Measurements from ENCODE around the gene KTN1.

KTN1 gene

DNA sequence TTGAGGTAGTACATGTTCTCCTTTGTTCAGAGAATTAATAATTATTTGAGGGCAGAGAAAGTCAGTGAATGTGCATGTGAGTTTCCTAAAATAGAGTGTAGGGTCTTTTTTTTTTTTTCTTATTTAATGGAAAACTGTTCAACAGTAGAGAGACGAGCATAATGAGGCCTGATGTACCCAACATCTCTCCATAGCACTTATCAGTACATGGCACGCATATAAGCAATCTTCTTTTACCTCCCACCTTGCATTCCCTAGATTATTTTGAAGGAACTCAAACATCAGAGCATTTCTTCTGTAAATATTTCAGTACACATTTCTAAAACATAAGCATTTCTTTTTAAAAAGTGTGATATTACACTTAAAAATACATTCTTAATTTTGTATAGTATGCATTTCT, 87.8 kb downstream of the KTN1 start:
- DNase-seq (ENCODE audit: low read depth), result no peak

DNA sequence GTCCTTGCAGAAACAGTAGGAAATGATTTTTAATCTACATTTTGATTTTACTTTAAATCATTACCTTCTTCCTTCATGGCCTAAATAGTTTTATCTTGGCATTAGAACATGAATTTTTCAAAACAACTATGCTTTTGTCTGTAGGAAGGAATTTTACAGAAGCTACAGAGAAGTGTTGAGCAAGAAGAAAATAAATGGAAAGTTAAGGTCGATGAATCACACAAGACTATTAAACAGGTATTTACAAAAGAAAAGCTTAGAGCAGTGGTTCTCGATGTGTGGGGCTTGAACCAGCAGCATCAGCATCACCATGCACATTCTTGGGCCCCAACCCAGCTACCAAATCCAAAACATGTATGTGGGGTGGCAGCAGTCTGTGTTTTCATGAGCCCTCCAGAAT, 91.6 kb downstream of the KTN1 start:
- DNase-seq (ENCODE audit: low read depth), result no peak

DNA sequence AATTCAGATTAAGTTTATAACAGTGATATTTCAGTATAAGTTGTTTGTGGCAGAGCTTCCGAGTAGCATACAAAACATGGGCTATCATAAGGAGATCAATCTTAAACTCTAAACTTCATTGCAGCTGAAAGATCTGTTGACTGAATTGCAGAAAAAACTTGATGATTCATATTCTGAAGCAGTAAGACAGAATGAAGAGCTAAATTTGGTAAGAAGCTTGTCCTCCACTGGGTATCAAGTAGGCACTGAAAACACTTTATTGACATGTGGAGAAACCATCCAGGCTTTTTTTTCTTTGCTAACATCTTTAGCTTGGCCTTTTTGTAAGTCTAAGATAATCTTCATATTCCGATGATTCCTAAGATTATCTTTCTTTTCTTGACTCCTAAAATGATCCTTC, 93.0 kb downstream of the KTN1 start:
- DNase-seq (ENCODE audit: low read depth), result no peak

DNA sequence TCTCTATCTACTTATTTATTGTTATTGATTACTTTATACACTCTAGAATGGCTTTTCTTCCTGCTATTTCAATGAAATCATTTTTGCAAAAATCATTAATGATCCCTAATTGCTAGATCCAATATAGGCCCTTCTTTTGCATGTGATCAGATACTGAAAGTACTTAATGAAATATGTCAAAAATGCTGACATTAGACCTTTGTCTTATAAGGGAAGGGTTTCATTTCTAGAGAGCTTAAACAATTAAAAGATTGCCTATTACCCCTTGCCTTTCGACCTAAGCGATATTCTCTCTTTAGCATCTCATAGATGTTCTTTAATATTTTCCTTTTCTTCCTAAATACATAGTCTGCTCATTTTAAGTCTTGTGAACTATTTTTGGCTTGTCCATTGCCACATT, 101.1 kb downstream of the KTN1 start:
- DNase-seq (ENCODE audit: low read depth), result no peak

DNA sequence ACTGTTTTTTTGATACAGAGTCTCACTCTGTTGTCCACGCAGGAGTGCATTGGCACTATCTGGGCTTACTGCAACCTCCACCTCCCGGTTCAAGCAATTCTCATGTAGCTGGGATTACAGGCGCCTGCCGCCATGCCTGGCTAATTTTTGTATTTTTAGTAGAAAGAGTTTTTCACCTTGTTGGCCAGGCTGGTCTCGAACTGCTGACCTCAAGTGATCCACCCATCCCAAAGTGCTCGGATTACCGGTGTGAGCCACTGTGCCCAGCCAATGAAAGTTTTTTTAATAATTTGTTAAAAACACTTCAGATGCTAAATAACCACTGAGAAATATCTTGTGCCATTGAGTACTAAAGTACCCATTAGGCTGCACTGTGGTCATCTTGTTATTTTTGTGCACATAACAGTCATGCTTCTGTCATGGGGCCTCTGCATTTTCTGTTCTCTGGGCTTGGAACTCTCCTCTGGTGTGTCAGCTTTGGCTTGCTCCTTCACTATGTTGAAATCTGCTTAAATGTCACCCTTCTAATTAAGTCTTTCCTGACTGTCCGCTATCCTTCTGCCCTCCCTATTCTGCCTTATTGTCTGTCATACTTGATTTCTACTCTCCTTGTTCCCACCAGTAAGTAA, 105.1 kb downstream of the KTN1 start:
- peak; percentile 30 for DNase-seq (ENCODE audit: low read depth)

DNA sequence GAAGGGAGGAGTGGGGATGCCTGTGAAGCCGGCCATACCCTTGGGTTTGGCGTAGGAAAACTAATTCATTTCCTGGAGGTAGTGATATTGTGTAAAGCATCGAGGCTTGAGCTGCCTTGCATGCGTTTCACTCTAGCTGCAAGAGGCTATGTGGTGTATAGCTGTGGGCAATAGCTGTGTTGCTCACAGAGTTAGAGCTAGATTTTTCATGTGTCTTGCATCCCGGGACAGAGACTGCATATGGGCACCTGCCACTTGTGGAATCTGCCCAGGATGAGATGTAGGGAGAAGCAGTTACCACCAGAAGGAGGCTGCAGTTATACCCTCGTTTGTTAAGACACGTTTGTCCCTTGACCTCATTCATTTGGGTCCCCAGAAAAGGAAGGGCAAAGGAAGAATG, 106.7 kb downstream of the KTN1 start:
- no peak for DNase-seq (ENCODE audit: low read depth)

DNA sequence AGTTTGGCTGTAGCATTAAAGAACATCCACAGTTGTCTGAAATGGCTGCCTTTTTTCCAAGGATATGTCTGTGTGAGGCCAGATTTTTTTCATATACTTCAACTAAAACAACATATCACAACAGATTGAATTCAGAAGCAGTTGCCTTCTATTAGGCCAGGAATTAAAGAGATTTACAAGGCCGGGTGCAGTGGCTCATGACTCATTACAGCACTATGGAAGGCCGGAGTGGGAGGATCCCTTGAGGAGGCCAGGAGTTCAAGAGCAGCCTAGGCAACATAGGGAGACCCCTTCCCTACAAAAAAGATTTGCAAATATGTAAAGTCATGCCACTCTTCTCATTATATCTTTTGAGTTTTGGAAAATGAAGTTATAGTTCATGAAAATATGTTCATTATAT, 108.6 kb downstream of the KTN1 start:
- peak; percentile 55 for DNase-seq (ENCODE audit: low read depth)

DNA sequence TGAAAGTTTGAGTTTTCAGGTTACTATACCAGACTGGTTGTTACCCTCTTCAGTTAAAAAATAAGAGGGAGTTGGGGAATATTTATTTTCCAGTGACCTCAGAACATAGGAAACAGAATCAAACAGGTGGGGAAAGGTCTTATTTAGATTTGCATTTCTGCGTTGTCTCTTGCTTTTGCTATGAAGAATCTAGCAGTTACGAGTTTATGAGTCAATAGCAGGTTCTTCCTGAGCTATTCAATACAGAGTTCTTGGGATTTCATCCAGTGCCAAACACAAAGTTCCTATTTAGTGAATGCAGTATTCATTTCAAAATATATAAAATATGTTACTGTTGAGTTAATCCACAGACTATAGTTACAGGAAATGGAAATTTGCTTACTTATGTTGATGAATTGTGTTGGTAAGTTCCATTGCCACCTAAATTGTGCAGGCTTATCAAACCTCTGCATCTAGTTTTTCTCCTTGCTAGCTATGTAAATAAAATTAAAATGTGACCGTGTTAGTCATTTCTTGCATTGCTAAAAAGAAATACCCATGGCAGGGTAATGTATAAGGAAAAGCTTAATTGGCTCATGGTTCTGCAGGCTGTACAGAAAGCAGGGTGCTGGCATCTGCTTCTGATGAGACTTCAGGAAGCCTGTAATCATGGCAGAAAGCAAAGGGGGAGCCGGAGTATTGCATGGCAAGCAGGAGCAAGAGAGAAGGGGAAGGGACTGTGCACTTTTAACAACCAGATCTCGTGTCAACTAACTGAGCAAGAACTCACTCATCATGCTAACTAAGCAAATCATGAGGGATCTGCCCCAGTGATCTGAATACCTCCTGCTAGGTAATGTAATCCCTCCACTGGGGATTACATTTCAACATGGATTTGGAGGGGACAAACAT, 110.2 kb downstream of the KTN1 start:
- no peak for DNase-seq (ENCODE audit: low read depth)

DNA sequence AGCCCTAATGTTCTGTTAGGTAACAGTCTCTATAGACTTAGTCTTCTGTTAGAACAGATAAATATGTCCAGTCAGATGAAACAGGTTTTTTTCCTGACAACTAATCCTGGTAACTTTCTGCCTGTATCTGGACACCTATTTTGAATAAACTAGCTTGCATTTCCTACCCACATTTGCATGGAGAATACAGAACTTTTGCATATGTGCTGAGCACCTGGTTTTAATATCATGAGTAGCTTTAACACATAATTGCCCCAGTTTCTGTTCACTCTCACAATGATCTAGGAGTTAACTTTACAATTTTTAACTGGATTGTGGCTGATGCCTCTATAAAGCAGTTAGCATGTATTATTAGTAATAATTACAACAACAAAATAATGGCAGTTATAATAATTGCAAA, 111.7 kb downstream of the KTN1 start:
- DNase-seq (ENCODE audit: low read depth), result no peak

DNA sequence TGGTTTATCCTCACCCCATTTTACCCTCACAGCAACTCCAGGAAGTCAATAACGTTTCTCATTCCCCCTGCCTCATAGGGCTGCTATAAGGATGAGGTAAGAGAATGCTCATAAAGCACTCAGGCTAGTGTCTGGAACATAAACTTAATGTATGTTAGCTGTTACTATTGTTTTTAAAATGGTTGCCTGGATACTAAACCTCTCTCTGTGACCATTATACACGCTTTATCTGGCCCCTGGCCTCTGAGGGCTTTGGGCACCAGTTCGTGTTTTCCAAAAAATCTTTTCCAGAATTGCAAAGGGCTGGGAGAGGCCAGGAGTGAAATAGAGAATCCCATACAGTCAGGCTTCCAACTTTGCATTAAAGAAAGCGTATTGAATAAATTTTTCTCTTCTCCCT, 113.9 kb downstream of the KTN1 start:
- DNase-seq (ENCODE audit: low read depth), result no peak

DNA sequence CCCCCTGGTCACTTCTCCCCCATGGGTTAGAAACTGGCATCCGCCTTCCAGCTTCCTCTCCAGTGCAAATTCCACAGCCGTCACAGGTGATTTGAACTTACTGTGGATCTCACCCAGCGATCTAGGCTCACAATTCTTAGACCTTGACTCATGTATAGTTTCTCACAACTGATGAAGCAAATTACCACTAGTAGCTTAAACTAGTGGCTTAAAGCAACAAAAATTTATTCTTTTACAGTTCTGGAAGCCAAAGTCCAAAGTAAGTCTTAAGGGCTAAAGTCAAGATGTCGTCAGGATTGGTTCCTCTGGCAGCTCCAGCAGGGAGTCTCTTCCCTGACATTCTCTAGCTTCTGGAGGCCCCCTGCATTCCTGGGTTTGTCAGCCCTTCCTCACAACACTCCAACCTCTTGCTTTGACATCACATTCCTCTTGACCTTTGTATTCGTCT, 117.4 kb downstream of the KTN1 start:
- DNase-seq (ENCODE audit: low read depth), result no peak

DNA sequence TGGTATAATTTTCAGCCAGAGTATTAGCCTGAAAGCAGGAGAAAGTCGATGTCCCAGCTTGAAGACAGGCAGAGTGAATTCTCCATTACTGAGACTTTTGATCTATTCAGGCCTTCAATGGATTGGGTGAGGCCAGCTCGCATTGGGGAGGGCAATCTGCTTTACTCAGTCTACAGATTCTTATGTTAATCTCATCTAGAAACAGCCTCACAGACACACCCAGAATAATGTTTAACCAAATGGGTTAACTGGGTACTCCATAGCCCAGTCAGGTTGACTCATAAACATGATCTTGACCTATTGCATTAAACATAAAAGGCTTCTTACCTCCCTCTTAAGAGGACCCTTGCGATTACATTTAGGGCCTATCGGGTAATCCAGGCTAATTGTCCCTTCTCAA, 118.0 kb downstream of the KTN1 start:
- DNase-seq (ENCODE audit: low read depth), result no peak

DNA sequence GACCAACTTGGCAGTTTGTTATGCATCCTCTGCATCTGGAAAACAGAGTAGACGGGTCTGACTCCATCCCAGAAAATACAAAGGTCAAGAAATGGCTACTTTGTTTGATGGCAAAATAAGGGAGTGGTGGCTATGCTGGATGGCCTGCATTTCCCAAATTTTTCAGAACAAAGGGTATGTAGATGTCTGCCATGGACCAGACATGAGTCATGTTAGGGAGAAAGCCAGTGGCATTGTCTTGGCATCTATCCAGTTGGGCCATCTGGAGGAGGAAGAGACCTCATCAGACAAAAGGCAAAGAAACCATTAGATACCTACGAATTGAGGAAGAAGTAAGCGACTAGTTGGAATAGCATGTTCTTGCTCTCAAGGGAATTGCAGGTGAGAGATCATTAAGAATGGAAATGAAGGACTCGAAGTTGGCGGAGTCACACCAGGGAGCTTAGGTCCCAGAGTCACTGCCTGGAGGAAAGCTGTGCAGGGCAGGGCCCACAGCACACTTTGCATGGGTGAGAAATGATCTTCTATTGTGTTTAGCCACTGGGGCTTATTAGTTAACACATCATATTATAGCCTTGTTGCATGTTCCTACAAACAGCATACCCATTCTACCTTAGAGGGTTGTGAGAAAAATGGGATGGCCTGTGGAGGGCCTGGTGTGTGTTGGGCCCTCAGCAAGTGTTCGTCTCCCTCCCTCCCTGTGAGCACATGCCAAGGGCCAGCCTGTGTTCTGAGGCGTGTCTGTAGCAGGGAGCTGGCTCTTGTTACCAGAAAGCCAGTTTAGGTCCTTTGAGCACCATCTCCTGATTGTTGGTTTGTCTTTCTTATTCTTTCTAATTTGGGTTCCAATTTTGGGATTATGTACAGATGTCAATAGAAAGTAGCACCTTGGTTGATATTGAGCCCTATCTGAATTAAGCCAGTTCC, 119.4 kb downstream of the KTN1 start:
- DNase-seq (ENCODE audit: low read depth), result peak; percentile 50

DNA sequence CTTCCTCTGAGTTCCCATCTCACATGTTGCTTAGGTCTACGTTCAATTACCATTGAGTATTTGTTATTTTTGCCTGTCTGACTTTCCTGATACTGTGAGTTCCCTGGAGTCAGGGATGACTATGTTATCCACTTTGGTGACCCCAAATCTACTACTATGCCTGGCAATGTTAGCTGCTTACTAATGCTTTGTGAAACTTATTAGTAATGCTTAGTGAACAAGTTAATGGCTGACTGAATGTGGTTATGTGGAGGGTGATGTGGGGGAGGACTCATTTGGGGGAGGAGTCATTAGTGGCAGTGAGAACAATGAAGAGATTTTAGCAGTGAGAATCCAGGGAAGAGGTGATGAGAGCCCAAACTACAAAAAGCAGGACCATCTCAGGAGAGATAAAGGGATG, 121.6 kb downstream of the KTN1 start:
- DNase-seq (ENCODE audit: low read depth), result peak; percentile 77

DNA sequence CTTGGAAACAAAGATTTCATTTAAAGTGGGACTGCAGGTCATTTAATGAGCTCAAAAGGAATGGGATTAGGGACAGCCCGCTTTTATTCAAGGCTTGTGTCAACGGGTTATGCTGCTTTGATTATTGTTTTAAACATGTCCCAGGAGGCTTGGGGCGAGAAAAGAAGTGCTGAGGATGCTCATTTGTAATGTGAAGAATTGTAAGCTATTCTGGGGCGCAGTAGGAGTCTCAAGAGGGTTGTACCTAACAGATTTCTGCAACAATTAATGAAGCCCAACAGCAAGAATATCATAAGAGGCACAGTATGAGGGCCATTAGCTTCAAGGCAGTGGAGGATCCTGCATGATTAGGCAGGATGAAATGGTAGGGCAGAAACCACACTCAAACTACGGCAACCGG, 122.5 kb downstream of the KTN1 start:
- no peak for DNase-seq (ENCODE audit: low read depth)

DNA sequence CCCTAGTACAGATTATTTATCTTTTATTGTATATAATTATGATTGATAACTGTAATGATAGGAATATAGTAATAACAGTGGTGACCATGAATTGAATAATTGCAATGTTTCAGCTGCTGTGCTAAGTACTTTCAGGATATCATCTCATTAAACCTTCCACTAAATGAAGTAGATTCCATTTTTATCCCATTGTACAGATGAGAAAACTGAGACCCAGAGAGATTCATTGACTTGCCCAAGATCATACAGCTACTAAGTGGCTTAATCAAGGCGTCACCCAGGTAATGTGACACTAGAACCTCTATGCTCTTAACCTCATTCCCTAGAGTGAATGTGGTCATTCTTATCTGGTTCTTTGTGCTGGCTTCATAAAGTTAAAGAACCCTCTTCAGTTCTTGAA, 124.6 kb downstream of the KTN1 start:
- no peak for DNase-seq (ENCODE audit: low read depth)

DNA sequence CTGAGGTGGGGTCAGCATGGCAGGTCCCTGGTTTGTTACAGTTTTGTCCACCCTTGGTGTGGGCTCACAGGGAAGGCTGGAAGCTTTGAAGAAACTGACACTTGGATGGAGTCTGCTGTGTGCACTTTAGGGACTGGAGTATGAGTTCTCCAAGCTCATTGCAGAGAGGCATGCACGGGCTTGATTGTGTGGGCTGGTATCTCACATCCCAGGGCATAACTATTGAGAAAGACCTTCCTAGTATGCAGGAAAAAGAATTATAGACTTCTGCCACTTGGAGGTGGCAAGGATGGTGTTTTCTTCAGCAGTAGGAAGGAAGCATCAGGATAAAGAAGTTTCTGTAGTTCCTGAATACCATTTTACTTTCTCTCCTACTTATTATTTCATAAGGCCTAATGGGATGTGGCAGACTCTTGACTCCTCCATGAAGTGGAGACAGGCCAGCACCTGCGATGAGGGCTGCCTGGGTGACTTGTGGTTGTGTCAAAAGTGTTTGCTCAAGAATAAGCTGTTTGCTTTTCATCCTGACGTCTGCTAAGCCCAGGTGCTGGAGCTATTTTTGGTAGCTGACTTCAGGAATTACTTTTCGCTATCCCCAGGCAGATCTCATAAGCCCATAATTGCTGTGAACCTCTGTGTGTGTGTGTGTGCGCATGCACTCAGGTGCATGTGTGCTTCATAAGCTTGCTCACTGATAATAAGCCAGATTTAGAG, 125.8 kb downstream of the KTN1 start:
- DNase-seq (ENCODE audit: low read depth), result no peak

DNA sequence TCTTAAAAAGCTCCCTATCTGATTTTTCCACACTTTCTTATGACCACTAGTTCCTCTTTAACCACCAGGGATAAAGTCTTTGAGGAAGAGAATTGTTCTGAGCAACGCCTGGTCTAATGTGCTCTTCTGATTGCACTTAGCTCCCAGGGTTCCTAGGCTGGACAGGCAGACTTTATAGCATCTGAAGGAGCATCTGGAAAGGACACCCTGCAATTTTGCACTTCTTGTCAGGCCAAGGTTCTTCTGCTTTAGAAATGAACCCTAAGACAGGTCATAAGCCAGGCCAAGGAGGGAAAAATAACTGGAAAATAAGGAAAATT, 126.3 kb downstream of the KTN1 start:
- no peak for DNase-seq (ENCODE audit: low read depth)

DNA sequence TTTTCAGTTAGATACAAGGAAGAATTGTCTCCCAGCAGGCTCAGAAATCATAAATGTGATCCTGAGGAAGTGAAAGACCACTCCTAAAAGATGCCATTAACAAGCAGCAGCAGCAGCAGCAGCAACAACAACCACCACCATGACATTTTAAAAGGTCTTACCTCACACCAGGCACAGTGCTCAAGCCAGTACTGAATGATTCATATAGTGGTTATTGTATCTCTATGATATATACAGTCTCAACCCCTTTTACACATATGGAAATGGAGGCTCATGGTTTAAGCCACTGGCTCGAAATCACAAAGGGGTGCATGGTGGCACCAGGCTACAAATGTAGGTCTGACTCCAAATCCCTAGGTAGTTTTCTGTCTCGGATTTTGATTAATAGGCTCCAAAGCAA, 126.9 kb downstream of the KTN1 start:
- peak; percentile 37 for DNase-seq (ENCODE audit: low read depth)

DNA sequence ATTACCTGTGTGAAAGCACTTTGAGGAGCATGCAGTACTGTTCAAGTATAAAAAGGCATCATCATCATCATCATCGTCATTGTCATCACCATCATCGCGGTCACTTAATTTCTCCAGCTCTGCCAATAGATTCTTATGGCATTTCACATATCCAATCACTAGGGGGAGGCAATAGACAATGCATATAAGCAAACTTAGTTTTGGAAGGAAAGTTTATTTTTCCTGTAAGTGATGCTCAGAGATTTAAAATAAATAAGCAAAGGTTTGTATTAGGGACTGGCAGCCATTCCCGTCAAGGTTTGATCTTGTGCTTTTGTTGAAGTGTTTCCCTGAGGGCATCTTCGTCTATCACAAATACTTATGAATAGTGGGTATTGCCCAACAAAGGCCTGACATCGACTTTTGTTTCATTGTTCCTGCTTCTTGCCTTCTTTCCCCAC, 127.4 kb downstream of the KTN1 start:
- DNase-seq (ENCODE audit: low read depth), result peak; percentile 71

DNA sequence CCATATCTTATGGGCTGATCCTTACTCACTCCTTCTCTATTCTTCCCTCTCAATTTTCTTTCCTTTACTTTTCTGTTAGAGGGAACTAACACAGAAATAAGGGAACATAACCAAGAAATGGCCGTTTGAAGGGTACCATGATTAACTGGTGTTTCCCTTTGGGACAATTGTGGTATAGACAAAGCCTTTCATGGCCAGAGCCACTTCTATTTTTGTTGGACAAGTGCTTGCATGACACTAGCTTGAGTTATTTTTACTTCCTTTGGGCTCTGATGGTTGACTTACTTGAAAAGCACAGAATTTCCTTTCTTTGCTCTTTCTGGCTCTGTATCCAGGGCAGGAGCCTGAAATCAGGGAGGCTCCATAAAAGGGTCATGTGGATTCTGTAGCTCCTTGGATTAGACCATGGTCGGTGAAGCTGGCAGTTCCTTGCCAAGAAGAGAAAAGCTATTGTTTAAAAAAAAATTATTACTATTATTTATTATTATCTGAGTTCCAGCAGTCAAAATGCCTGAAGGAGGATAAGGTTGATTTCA, 130.6 kb downstream of the KTN1 start:
- DNase-seq (ENCODE audit: low read depth), result no peak
